GM12873 (cell line): ENCODE results near the gene CDC45.

ENCODE experiments used
- TF ChIP-seq, protein P1 (sequence below): IDR thresholded peaks from 2 replicates; pipeline ENCODE4 v1.5.1; 2012; ENCODE audit warnings: low read depth, mild to moderate bottlenecking, moderate library complexity, low read length, control low read depth; ENCODE audit not compliant: insufficient read depth; ENCODE audit errors: missing control alignments

Gene CDC45

DNA sequence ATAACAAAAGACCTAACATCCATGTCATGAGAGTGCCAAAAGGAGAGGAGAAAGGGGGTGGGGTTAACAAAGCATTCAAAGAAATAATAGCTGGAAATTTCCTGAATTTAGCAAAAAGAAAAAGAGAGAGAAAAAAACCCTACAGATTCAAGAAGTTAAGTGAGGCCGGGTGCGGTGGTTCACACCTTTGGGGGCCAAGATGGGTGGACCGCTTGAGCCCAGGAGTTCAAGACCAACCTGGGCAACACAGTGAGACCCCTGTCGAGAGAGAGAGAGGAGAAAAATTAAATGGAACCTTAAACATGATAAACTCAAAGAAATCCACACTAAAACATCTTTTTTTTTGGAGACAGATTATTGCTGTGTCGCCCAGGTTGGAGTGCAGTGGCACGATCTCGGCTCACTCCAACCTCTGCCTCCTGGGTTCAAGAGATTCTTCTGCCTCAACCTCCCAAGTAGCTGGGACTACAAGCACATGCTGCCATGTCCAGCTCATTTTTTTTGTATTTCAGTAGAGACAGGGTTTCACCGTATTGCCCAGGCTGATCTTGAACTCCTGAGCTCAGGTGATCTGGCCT lies 53.4 kb downstream of the CDC45 start:
- TF ChIP-seq, protein P1, sequence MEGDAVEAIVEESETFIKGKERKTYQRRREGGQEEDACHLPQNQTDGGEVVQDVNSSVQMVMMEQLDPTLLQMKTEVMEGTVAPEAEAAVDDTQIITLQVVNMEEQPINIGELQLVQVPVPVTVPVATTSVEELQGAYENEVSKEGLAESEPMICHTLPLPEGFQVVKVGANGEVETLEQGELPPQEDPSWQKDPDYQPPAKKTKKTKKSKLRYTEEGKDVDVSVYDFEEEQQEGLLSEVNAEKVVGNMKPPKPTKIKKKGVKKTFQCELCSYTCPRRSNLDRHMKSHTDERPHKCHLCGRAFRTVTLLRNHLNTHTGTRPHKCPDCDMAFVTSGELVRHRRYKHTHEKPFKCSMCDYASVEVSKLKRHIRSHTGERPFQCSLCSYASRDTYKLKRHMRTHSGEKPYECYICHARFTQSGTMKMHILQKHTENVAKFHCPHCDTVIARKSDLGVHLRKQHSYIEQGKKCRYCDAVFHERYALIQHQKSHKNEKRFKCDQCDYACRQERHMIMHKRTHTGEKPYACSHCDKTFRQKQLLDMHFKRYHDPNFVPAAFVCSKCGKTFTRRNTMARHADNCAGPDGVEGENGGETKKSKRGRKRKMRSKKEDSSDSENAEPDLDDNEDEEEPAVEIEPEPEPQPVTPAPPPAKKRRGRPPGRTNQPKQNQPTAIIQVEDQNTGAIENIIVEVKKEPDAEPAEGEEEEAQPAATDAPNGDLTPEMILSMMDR, result no peak

DNA sequence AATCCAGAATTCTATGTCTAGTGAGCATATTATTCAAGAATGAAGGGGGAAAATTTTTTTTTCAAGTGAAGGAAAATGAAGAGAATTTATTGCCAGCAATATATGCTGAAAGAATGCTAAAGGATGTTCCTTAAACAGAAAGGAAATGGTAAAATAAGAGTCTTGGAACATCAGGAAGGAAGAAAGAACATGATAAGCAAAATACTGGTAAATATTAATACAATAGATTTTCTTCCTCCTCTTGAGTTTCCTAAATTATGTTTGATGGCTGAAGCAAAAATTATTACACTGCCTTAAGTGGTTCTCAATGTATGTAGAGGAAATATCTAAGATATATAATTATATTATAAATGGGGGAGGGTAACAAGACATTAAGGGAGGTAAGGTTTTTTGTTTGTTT lies 54.1 kb downstream of the CDC45 start:
- TF ChIP-seq, protein P1, result no peak

DNA sequence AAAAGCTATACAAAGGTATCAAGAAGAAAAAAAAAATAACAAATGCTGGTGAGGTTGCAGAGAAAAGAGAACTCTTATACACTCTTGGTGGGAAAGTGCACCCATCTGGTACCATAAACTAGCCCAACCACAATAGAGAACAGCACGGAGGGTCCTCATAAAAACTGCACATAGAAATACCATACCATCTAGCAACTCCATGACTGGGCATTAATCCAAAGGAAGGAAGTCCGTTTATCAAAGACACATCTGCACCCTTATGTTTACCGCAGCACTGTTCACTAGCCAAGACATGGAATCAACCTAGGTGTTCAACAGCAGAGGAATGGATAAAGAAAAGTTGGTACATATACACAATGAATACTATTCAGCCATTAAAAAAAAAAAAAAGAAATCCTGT lies 55.3 kb downstream of the CDC45 start:
- TF ChIP-seq, protein P1, result no peak

DNA sequence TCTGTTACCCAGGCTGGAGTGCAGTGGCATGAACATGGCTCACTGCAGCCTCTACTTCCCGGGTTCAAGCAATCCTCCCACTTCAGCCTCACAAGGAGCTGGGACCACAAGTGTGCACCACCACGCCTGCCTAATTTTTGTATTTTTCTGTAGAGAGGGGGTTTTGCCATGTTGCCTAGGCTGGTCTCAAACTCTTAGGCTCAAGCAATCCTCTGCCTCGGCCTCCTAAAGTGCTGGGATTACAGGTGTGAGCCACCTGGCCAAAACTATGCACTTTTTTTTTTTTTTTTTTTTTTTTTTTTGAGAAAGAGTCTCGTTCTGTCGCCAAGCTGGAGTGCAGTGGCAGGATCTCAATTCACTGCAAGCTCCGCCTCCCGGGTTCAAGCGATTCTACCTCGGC lies 56.8 kb downstream of the CDC45 start:
- TF ChIP-seq, protein P1, result no peak

DNA sequence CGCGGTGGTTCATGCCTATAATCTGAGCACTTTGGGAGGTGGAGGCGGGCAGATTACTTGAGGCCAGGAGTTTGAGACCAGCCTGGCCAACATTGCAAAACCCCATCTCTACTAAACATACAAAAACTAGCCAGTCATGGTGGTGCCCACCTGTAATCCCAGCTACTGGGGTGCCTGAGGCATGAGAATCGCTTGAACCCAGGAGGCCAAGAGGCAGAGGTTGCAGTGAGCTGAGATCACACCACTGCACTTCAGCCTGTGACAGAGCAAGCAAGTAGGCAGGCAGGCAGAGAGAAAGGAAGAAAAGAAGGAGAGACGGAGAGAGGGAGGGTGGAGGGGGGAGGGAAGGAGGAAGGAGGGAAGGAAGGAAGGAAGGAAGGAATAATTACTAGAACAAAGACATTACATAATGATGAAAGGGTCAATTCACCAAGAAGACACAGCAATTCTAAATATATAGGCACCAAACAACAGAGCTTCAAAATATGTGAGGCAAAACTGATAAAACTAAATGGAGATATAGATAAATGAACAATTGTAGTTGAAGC lies 58.3 kb downstream of the CDC45 start:
- TF ChIP-seq, protein P1, result no peak

DNA sequence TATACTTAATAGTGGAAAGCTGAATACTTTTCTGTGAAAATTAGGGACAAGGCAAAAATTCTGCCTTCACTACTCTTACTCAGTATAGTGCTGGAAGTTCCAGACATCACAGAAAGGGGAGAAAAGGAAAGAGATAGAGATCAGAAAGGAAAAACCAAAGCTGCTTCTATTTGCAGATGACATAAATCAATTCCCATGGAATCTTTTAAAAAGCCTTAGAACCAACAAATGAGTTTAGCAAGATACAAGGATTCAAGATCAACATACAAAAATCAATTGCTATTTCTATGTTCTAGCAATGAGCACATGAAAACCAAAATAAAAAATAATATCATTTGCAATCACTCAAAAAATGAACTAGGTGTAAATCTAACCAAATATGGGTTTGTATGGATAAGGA lies 60.7 kb downstream of the CDC45 start:
- TF ChIP-seq, protein P1, result no peak

DNA sequence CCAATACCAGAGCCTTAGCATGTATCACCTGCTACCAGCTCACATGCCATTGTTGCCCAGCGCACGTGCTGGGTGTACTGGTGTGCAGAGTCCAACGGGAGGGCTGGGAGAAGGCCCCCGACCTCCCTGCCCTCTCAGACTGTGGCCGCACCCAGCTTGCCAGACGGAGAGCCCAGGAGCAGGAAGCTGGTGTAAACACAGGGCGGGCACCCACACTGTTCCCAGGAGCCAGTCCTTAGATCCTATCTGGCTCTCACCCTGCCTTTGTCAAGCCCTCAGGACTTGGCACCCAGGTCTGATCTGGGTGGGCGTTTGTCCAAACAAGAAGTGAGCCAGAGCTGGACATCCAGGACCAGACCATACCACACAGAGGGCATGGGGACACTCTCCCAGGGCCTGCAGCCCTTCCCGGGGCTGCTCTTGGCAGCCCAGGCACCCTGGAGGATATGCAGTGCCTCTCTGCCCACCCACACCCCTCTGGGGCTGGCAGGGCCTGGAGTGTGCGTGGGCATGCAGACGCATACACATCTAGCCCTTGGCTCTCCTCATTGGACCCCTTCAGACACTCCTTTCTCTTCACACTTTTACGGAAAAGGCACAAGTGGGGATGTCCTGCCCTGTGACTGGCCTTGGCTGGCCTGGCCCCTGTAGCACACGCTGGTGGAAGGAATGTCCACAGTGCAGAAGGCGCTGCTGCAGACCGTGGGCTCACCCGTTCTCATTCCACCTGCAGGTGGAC lies 64.4 kb downstream of the CDC45 start:
- TF ChIP-seq, protein P1, result no peak
